GM10266 (cell line): ENCODE data around the gene COPS9.

ENCODE experiments used
- DNase-seq: peaks from one replicate; pipeline ENCODE4 v3.0.0; 2012; ENCODE audit errors: extremely low spot score
- CTCF ChIP-seq: IDR thresholded peaks from 2 replicates; pipeline ENCODE4 v1.5.1; 2012; ENCODE audit warnings: mild to moderate bottlenecking, low read depth; ENCODE audit not compliant: control insufficient read depth, insufficient read depth; ENCODE audit errors: missing control alignments

COPS9 gene

GRCh38 chr2:240136013-240136670 lies at the start of gene COPS9:
Gene COPS9 (minus strand): TSS chr2:240136305. CDS start chr2:240136284, 21 bp downstream.
- no peak for TF ChIP-seq CTCF
- peak; percentile 97 for DNase-seq

GRCh38 chr2:240184656-240185055 lies 48.6 kb upstream of the COPS9 start:
- DNase-seq, result no peak
- TF ChIP-seq CTCF, result no peak

GRCh38 chr2:240183875-240184590 lies 47.9 kb upstream of the COPS9 start:
- no peak for TF ChIP-seq CTCF
- no peak for DNase-seq

GRCh38 chr2:240183006-240183874 lies 47.1 kb upstream of the COPS9 start:
- TF ChIP-seq CTCF, result no peak
- no peak for DNase-seq

- TF ChIP-seq CTCF, result no peak
- no peak for DNase-seq
Observed at GRCh38 chr2:240182476-240182875, 46.4 kb upstream of the COPS9 start.

- TF ChIP-seq CTCF, result no peak
- no peak for DNase-seq
Observed at GRCh38 chr2:240182001-240182400, 45.9 kb upstream of the COPS9 start.
